ENCODE results near the gene THSD4. TPM values are rescaled to one million over a fixed set of nuclear protein-coding genes. Genes with fewer than 3 reads are reported as not detected.

Gene THSD4
- total RNA-seq, 1 experiment from 2014 or later: 29.3 TPM

- no peak for DNase-seq
- intact Hi-C loops (cut with micrococcal nuclease; ENCODE audit: unreplicated experiment): no loop called here
- peaks cover 18% of the 10 kb centered on the region for H3K4me1 ChIP-seq (replicated peaks; ENCODE audit: insufficient read depth)
- no peak overlapping the region for H2AFZ ChIP-seq
- peak overlapping the region; percentile 36; the same call in 1 of the 2 replicates for H3K4me2 ChIP-seq
- H3K27ac ChIP-seq: peak overlapping the region; percentile 41; the same call in 1 of the 2 replicates
- no peaks in the 10 kb centered on the region for H4K20me1 ChIP-seq (ENCODE audit: insufficient read depth)
- ChIA-PET POLR2A (ENCODE audit: unreplicated experiment) (no interaction called here), CTCF (interaction anchor here (0.6 kb wide), 1 partner anchor 646 kb away, joined by 3 read pairs; no protein-coding TSS in a partner anchor)
- no TSS peak for BruUV-seq (replicated peaks)
- no peaks in the 10 kb centered on the region for H3K79me2 ChIP-seq (ENCODE audit: low read depth)
- H3K9me2 ChIP-seq (ENCODE audit: insufficient read depth): no peaks in the 10 kb centered on the region
- no peaks in the 10 kb centered on the region for H3K27me3 ChIP-seq (ENCODE audit: insufficient read depth, low read depth)
- H3K4me3 ChIP-seq: no peak overlapping the region
- H3K9me3 ChIP-seq (ENCODE audit: insufficient read depth, low read depth): peaks cover under 1% of the 10 kb centered on the region; the same call in 1 of the 2 replicates
- H3K36me3 ChIP-seq (ENCODE audit: low read depth): no peaks in the 10 kb centered on the region
- TF ChIP-seq, protein P1, sequence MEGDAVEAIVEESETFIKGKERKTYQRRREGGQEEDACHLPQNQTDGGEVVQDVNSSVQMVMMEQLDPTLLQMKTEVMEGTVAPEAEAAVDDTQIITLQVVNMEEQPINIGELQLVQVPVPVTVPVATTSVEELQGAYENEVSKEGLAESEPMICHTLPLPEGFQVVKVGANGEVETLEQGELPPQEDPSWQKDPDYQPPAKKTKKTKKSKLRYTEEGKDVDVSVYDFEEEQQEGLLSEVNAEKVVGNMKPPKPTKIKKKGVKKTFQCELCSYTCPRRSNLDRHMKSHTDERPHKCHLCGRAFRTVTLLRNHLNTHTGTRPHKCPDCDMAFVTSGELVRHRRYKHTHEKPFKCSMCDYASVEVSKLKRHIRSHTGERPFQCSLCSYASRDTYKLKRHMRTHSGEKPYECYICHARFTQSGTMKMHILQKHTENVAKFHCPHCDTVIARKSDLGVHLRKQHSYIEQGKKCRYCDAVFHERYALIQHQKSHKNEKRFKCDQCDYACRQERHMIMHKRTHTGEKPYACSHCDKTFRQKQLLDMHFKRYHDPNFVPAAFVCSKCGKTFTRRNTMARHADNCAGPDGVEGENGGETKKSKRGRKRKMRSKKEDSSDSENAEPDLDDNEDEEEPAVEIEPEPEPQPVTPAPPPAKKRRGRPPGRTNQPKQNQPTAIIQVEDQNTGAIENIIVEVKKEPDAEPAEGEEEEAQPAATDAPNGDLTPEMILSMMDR (conservative IDR thresholded peaks at IDR 0.05): no peak
- TF ChIP-seq EZH2 (IDR thresholded peaks at IDR 0.05; ENCODE audit: low read depth): no peak
- peaks cover 7% of the 10 kb centered on the region; the same call in 1 of the 2 replicates for H3F3A ChIP-seq (ENCODE audit: insufficient read depth, low read depth)
Observed at GRCh38 chr15:71071529-71071928, 43.7 kb upstream of the THSD4 start.

GRCh38 chr15:71072423-71072822 is 42.8 kb upstream of the THSD4 start:
- no peak overlapping the region for H3K27ac ChIP-seq
- no peak overlapping the region for H3K4me2 ChIP-seq
- H3K79me2 ChIP-seq (ENCODE audit: low read depth): no peaks in the 10 kb centered on the region
- BruUV-seq (replicated peaks): no TSS peak
- TF ChIP-seq, protein P1 (conservative IDR thresholded peaks at IDR 0.05): no peak
- no peak for TF ChIP-seq EZH2 (IDR thresholded peaks at IDR 0.05; ENCODE audit: low read depth)
- no peaks in the 10 kb centered on the region for H3K36me3 ChIP-seq (ENCODE audit: low read depth)
- no peaks in the 10 kb centered on the region for H4K20me1 ChIP-seq (ENCODE audit: insufficient read depth)
- H3K4me3 ChIP-seq: no peak overlapping the region
- no peak for DNase-seq
- H3K27me3 ChIP-seq (ENCODE audit: insufficient read depth, low read depth): no peaks in the 10 kb centered on the region
- intact Hi-C loops (cut with micrococcal nuclease; ENCODE audit: unreplicated experiment): no loop called here
- peaks cover 18% of the 10 kb centered on the region for H3K4me1 ChIP-seq (replicated peaks; ENCODE audit: insufficient read depth)
- peaks cover 7% of the 10 kb centered on the region; the same call in 1 of the 2 replicates for H3F3A ChIP-seq (ENCODE audit: insufficient read depth, low read depth)
- H3K9me3 ChIP-seq (ENCODE audit: insufficient read depth, low read depth): peaks cover 3% of the 10 kb centered on the region; the same call in 1 of the 2 replicates
- no peaks in the 10 kb centered on the region for H3K9me2 ChIP-seq (ENCODE audit: insufficient read depth)
- H2AFZ ChIP-seq: no peak overlapping the region
- ChIA-PET POLR2A (ENCODE audit: unreplicated experiment) (no interaction called here), CTCF (no interaction called here)

DNA sequence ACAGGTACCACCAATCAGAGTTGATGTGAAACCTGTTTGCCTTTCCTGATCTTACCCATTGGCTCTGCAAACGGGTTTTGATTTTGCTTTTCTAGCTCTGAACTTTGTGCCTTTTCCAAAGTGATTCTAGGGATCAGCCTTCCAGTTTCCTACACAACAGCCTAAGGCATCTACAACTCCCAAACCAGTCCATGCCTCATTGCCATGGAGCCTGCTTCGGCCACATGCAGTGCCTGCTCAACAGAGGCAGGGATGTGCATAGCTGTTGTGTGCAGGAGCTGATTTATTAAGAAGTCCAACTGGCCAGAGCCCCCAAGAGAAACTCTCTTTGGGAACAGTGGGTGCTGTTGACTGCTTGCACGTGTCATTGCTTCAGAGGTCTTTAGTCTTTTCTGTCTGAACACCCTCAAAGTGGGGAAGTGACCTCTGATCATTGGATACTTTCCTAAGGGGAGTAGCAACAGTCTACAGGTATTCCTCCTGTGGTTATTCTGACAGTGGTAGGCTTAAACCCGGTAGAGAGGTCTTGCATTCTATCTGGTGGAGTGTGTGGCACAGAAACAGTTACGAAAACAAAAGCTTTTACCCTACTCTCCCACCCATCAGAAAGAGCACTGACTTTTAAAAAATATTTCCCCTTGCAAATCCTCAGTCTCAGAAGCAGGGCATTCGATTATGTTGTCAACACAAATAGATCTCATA is 36.6 kb upstream of the THSD4 start:
- BruUV-seq (replicated peaks): no TSS peak
- peaks cover 3% of the 10 kb centered on the region; the same call in 1 of the 2 replicates for H3K9me3 ChIP-seq (ENCODE audit: insufficient read depth, low read depth)
- no peak for TF ChIP-seq EZH2 (IDR thresholded peaks at IDR 0.05; ENCODE audit: low read depth)
- H3K36me3 ChIP-seq (ENCODE audit: low read depth): no peaks in the 10 kb centered on the region
- peaks cover 26% of the 10 kb centered on the region for H3K4me1 ChIP-seq (replicated peaks; ENCODE audit: insufficient read depth)
- no peaks in the 10 kb centered on the region for H3K27me3 ChIP-seq (ENCODE audit: insufficient read depth, low read depth)
- H3F3A ChIP-seq (ENCODE audit: insufficient read depth, low read depth): peaks cover 19% of the 10 kb centered on the region; the same call in 1 of the 2 replicates
- H3K79me2 ChIP-seq (ENCODE audit: low read depth): no peaks in the 10 kb centered on the region
- H2AFZ ChIP-seq: no peak overlapping the region
- H3K4me2 ChIP-seq: peak overlapping the region; percentile 61
- ChIA-PET CTCF (interaction anchor here (0.7 kb wide), 1 partner anchor 266 kb away, joined by 16 read pairs; no protein-coding TSS in a partner anchor), POLR2A (ENCODE audit: unreplicated experiment) (no interaction called here)
- H3K27ac ChIP-seq: peak overlapping the region; percentile 73
- no peaks in the 10 kb centered on the region for H3K9me2 ChIP-seq (ENCODE audit: insufficient read depth)
- intact Hi-C loops (cut with micrococcal nuclease; ENCODE audit: unreplicated experiment): loop anchor here (1.0 to 5.0 kb wide), 3 partner anchors 15 to 217 kb away; no protein-coding TSS in a partner anchor
- H4K20me1 ChIP-seq (ENCODE audit: insufficient read depth): no peaks in the 10 kb centered on the region
- DNase-seq: no peak
- H3K4me3 ChIP-seq: no peak overlapping the region
